Fibroblast of mammary gland (primary cell): Measurements from ENCODE around the gene KCTD13.

Source experiments
- DNase-seq: peaks from one replicate; pipeline ENCODE4 v3.0.0-alpha.2; 2010; ENCODE audit warnings: low read depth
- H3K4me3 ChIP-seq: 2 replicates; pipeline ENCODE4 v1.5.1; 2011; ENCODE audit warnings: low read depth, mild to moderate bottlenecking, low read length, moderate library complexity; ENCODE audit not compliant: control insufficient read depth
- CTCF ChIP-seq: conservative IDR thresholded peaks from 2 replicates; pipeline ENCODE4 v1.5.1; 2011; ENCODE audit warnings: low read depth, low read length, inconsistent platforms; ENCODE audit not compliant: control insufficient read depth, insufficient read depth

Gene KCTD13

GRCh38 chr16:29883987-29884386, 42.0 kb downstream of the KCTD13 start:
- no peak for TF ChIP-seq CTCF
- no peak for DNase-seq
- H3K4me3 ChIP-seq = no peak overlapping the region

- no peak for DNase-seq
- no peak for TF ChIP-seq CTCF
- H3K4me3 ChIP-seq = no peak overlapping the region
Observed at GRCh38 chr16:29881050-29881449, 45.0 kb downstream of the KCTD13 start.

- TF ChIP-seq CTCF = no peak
- no peak overlapping the region for H3K4me3 ChIP-seq
- DNase-seq = no peak
Observed at GRCh38 chr16:29878172-29878571, 47.9 kb downstream of the KCTD13 start.

- H3K4me3 ChIP-seq = no peak overlapping the region
- DNase-seq = peak; percentile 50
- TF ChIP-seq CTCF = no peak
Observed at GRCh38 chr16:29877266-29877961, 48.6 kb downstream of the KCTD13 start.

- DNase-seq = no peak
- peak overlapping the region; percentile 26 for H3K4me3 ChIP-seq
- no peak for TF ChIP-seq CTCF
Observed at GRCh38 chr16:29876594-29877249, 49.3 kb downstream of the KCTD13 start.

- no peak for DNase-seq
- H3K4me3 ChIP-seq = peak overlapping the region; percentile 26
- TF ChIP-seq CTCF = no peak
Observed at GRCh38 chr16:29876217-29876593, 49.8 kb downstream of the KCTD13 start.
